ENCODE measurements around the gene VHLL.

VHLL gene

GRCh38 chr1:156259805-156260204 lies 39.3 kb downstream of the VHLL start:
- no peak overlapping the region for H3K4me3 ChIP-seq (ENCODE audit: low read depth, low read length)
- TF ChIP-seq, protein P1, sequence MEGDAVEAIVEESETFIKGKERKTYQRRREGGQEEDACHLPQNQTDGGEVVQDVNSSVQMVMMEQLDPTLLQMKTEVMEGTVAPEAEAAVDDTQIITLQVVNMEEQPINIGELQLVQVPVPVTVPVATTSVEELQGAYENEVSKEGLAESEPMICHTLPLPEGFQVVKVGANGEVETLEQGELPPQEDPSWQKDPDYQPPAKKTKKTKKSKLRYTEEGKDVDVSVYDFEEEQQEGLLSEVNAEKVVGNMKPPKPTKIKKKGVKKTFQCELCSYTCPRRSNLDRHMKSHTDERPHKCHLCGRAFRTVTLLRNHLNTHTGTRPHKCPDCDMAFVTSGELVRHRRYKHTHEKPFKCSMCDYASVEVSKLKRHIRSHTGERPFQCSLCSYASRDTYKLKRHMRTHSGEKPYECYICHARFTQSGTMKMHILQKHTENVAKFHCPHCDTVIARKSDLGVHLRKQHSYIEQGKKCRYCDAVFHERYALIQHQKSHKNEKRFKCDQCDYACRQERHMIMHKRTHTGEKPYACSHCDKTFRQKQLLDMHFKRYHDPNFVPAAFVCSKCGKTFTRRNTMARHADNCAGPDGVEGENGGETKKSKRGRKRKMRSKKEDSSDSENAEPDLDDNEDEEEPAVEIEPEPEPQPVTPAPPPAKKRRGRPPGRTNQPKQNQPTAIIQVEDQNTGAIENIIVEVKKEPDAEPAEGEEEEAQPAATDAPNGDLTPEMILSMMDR (IDR thresholded peaks at IDR 0.05; ENCODE audit: control insufficient read depth, extremely low read depth, insufficient read depth) = no peak
- no peak for DNase-seq (ENCODE audit: low read depth)

GRCh38 chr1:156258859-156259258 lies 40.2 kb downstream of the VHLL start:
- H3K4me3 ChIP-seq (ENCODE audit: low read depth, low read length) = no peak overlapping the region
- TF ChIP-seq, protein P1 (IDR thresholded peaks at IDR 0.05; ENCODE audit: control insufficient read depth, extremely low read depth, insufficient read depth) = no peak

GRCh38 chr1:156257711-156258110 lies 41.4 kb downstream of the VHLL start:
- no peak for DNase-seq (ENCODE audit: low read depth)
- no peak overlapping the region for H3K4me3 ChIP-seq (ENCODE audit: low read depth, low read length)
- TF ChIP-seq, protein P1 (IDR thresholded peaks at IDR 0.05; ENCODE audit: control insufficient read depth, extremely low read depth, insufficient read depth) = no peak

More at GRCh38 chr1:156258859-156259258, 40.2 kb downstream of the VHLL start:
- no peak for DNase-seq (ENCODE audit: low read depth)

DNA sequence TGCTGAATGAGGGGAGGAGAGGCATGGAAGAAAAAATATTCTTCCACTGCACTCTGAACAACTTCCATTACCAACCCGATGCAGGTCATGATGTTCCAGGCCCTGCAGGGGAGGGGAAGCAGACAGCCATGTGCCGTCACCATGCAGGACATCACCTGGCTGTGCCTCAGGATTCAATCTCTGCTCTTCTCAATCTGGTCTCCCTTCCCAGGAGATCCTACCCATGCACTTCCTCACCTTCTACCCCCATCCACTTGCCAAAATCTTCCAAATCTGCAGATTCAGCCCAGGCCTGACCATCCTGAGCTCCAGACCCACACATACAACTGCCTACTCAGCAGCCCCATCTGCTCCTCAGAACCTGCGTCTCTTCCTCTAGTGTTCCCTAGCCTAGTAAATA lies 45.5 kb downstream of the VHLL start:
- TF ChIP-seq, protein P1 (IDR thresholded peaks at IDR 0.05; ENCODE audit: control insufficient read depth, extremely low read depth, insufficient read depth) = no peak

GRCh38 chr1:156251527-156251926 lies 47.6 kb downstream of the VHLL start:
- H3K4me3 ChIP-seq (ENCODE audit: low read depth, low read length) = no peak overlapping the region
- TF ChIP-seq, protein P1 (IDR thresholded peaks at IDR 0.05; ENCODE audit: control insufficient read depth, extremely low read depth, insufficient read depth) = no peak
- DNase-seq (ENCODE audit: low read depth) = no peak

More for the DNA sequence above, 45.5 kb downstream of the VHLL start:
- H3K4me3 ChIP-seq (ENCODE audit: low read depth, low read length) = no peak overlapping the region
- DNase-seq (ENCODE audit: low read depth) = no peak

GRCh38 chr1:156249593-156249992 lies 49.5 kb downstream of the VHLL start:
- no peak for DNase-seq (ENCODE audit: low read depth)
- H3K4me3 ChIP-seq (ENCODE audit: low read depth, low read length) = no peak overlapping the region
- TF ChIP-seq, protein P1 (IDR thresholded peaks at IDR 0.05; ENCODE audit: control insufficient read depth, extremely low read depth, insufficient read depth) = no peak
